Esophagus muscularis mucosa (tissue), 4 donors: ENCODE measurements around the gene SH3YL1.

Experiments used
- EP300 ChIP-seq: sonication (generic); formaldehyde crosslinking; IDR thresholded peaks from one replicate; pipeline ENCODE4 v1.6.1; 2017; ENCODE audit warnings: antibody characterized with exemption
- POLR2A ChIP-seq: fragments of 450-650 bp; IDR thresholded peaks from one replicate; pipeline ENCODE4 v1.6.1; 2017; ENCODE audit warnings: antibody characterized with exemption, moderate library complexity, mild to moderate bottlenecking, low read depth
- POLR2AphosphoS5 ChIP-seq, 2 donors: sonication (generic); formaldehyde crosslinking; IDR thresholded peaks; one replicate each; pipeline ENCODE4 v1.6.1; 2017; ENCODE audit warnings: antibody characterized with exemption in 2 of 2
- TF ChIP-seq, protein P1 (sequence below), 3 experiments: fragments of 200-600 bp in 2 of 3; fragments of 450-650 bp in 1 of 3; sonication (generic) in 2 of 3; IDR thresholded peaks; one replicate each; pipeline ENCODE4 v1.5.1; 2017 to 2019; ENCODE audit warnings: antibody characterized with exemption in 3 of 3, mild to moderate bottlenecking in 2 of 3, moderate library complexity in 1 of 3

DNA sequence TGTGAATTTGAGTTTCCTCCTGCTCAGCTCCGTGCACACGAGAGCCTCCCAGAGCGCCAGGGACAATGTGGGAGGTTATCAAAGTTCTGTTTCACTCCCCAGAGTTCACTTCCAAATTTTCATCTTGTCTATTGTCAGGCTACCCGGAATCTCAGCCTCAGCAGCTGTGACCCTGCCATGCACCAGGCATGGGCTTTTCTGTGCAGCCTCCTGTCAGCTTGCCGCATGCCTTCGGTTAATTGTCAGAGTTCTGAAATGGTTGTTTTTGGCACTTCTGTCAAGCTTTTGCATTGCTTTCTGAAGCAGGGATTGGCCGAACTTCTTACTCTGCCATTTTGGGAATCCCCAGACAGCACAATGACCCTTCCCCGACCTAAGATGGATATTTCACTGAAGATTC is 60.4 kb downstream of the SH3YL1 start:
- TF ChIP-seq EP300 (no peak), POLR2A (no peak), POLR2AphosphoS5 (IDR thresholded peaks at IDR 0.05) (no peak)
- TF ChIP-seq, protein P1, sequence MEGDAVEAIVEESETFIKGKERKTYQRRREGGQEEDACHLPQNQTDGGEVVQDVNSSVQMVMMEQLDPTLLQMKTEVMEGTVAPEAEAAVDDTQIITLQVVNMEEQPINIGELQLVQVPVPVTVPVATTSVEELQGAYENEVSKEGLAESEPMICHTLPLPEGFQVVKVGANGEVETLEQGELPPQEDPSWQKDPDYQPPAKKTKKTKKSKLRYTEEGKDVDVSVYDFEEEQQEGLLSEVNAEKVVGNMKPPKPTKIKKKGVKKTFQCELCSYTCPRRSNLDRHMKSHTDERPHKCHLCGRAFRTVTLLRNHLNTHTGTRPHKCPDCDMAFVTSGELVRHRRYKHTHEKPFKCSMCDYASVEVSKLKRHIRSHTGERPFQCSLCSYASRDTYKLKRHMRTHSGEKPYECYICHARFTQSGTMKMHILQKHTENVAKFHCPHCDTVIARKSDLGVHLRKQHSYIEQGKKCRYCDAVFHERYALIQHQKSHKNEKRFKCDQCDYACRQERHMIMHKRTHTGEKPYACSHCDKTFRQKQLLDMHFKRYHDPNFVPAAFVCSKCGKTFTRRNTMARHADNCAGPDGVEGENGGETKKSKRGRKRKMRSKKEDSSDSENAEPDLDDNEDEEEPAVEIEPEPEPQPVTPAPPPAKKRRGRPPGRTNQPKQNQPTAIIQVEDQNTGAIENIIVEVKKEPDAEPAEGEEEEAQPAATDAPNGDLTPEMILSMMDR (IDR thresholded peaks at IDR 0.05), result no peak
